ENCODE data around the gene RASGRF2. TPM values are rescaled to one million over a fixed set of nuclear protein-coding genes. Genes with fewer than 3 reads are reported as not detected.

RASGRF2 gene
- total and polyA plus RNA-seq, 2 of the 8 experiments (the other 6 are each of a cell fraction or from before 2014, with no cell fraction given), result 2.6 to 29.5 TPM

- Histone ChIP-seq H3K4me1 (replicated peaks in 1 of 4; ENCODE audit: control insufficient read depth in 3 of 4, insufficient read depth in 4 of 4, low read length in 3 of 4) (peaks cover 0 to 2% (median 0%) of the 10 kb centered on the region in 4 experiments; a peak in 1 of 7 replicates), H2BK12ac (ENCODE audit: low read depth, low read length) (no peak overlapping the region), H2BK120ac (replicated peaks; ENCODE audit: low read depth, low read length) (no peak overlapping the region), H3K79me2 (ENCODE audit: control insufficient read depth in 1 of 2, insufficient read depth in 2 of 2, low read length in 2 of 2) (no peaks in the 10 kb centered on the region), H4K91ac (replicated peaks; ENCODE audit: insufficient read length, low read length) (no peak overlapping the region), H3K4me2 (ENCODE audit: insufficient read depth in 1 of 2, low read depth in 2 of 2, low read length in 2 of 2) (no peak overlapping the region), H2AFZ (ENCODE audit: low read length) (no peak overlapping the region), H3K9me3 (ENCODE audit: insufficient read depth in 2 of 2, low read depth in 1 of 2, low read length in 1 of 2) (no peaks in the 10 kb centered on the region), H3K23me2 (ENCODE audit: low read depth, low read length) (no peaks in the 10 kb centered on the region), H3K18ac (ENCODE audit: extremely low read depth, low read length) (no peak overlapping the region), H2BK15ac (ENCODE audit: low read length) (no peak overlapping the region), H3K79me1 (ENCODE audit: low read depth, low read length) (no peaks in the 10 kb centered on the region), H3K4ac (replicated peaks; ENCODE audit: insufficient read length, low read depth, low read length) (no peak overlapping the region), H3K36me3 (ENCODE audit: control insufficient read depth in 2 of 4, insufficient read depth in 4 of 4, low read length in 3 of 4) (no peaks in the 10 kb centered on the region; a peak in 1 of 8 replicates), H2BK20ac (ENCODE audit: low read length) (no peak overlapping the region), H3K27me3 (replicated peaks in 1 of 4; ENCODE audit: control insufficient read depth in 3 of 4, extremely low read depth in 1 of 4, insufficient read depth in 3 of 4, low read length in 3 of 4) (no peaks in the 10 kb centered on the region), H3K23ac (ENCODE audit: insufficient read length) (no peak overlapping the region), H3K14ac (ENCODE audit: insufficient read length) (no peak overlapping the region), H3K56ac (replicated peaks; ENCODE audit: insufficient read length, low read depth, low read length) (no peak overlapping the region), H4K20me1 (replicated peaks in 1 of 2; ENCODE audit: control insufficient read depth in 1 of 2, insufficient read depth in 2 of 2, low read length in 2 of 2) (no peaks in the 10 kb centered on the region), H2AK5ac (ENCODE audit: low read depth, low read length) (no peak overlapping the region), H3K4me3 (ENCODE audit: extremely low read depth in 1 of 4, insufficient read depth in 2 of 4, low read depth in 3 of 4, low read length in 4 of 4) (no peak overlapping the region), H3K9ac (replicated peaks in 1 of 4; ENCODE audit: extremely low read depth in 1 of 4, low read depth in 3 of 4, low read length in 3 of 4) (no peak overlapping the region), H4K8ac (ENCODE audit: extremely low read depth, insufficient read depth, low read length) (no peak overlapping the region), H2BK5ac (ENCODE audit: low read depth, low read length) (no peak overlapping the region), H4K5ac (ENCODE audit: insufficient read length, low read depth, low read length) (no peak overlapping the region), H3K27ac (ENCODE audit: low read depth, low read length) (no peak overlapping the region)
- POLR2A ChIA-PET (ENCODE audit: partially characterized antibody), result no interaction called here
- FAIRE-seq (no peak), DNase-seq (ENCODE audit: low read depth in 1 of 2, low spot score in 2 of 2) (no peak)
- CTCF ChIA-PET (ENCODE audit: partially characterized antibody), result interaction anchor here (1.0 kb wide), 1 partner anchor 30 kb away, joined by 3 read pairs; no protein-coding TSS in a partner anchor
- 75% methylated on average over 2 of the region's 2 CpGs; no CpG with 5 or more reads in 1 of the 2 experiments for WGBS, 2 experiments (ENCODE audit: extremely low coverage in 1 of 2, insufficient coverage in 1 of 2, insufficient read length in 1 of 2, insufficient replicate concordance in 2 of 2, low coverage in 1 of 2, low lambda C conversion rate in 2 of 2, missing lambda C conversion rate in 1 of 2)
- TF ChIP-seq POU5F1 (IDR thresholded peaks at IDR 0.05; ENCODE audit: low read depth, low read length), result no peak
These were observed 85.9 kb downstream of the RASGRF2 start for GRCh38 chr5:81046041-81046440.

Measured in H1 (cell line).